Spleen (tissue), 11 donors: ENCODE results near the gene COL23A1. TPM values are rescaled to one million over a fixed set of nuclear protein-coding genes. Genes with fewer than 3 reads are reported as not detected.

Source experiments
- DNase-seq: peaks from one replicate; pipeline ENCODE4 v3.0.0-alpha.2; 2020
- H3K27ac ChIP-seq, 8 donors: fragments of 200-600 bp; sonication (generic) in 7 of 8; 1 replicate in 4 of 8; 2 replicates in 4 of 8; pipeline versions ENCODE4 v1.5.0 to v1.8.0; 2016 to 2021; ENCODE audit warnings: inconsistent platforms in 4 of 8, mild to moderate bottlenecking in 4 of 8, moderate library complexity in 1 of 8
- H3K27me3 ChIP-seq, 7 donors: fragments of 200-600 bp; sonication (generic) in 6 of 7; replicated peaks in 1 of 7; 1 replicate in 4 of 7; 2 replicates in 3 of 7; pipeline versions ENCODE4 v1.5.0 to v1.8.0; 2016 to 2021; ENCODE audit warnings: inconsistent platforms in 3 of 7, mild to moderate bottlenecking in 1 of 7
- H3K36me3 ChIP-seq, 6 donors: fragments of 200-600 bp; sonication (generic) in 5 of 6; 1 replicate in 4 of 6; 2 replicates in 2 of 6; pipeline versions ENCODE4 v1.5.0 to v1.8.0; 2016 to 2021; ENCODE audit warnings: inconsistent platforms in 2 of 6
- H3K4me1 ChIP-seq, 6 donors: fragments of 200-600 bp; sonication (generic) in 5 of 6; 1 replicate in 3 of 6; 2 replicates in 3 of 6; pipeline versions ENCODE4 v1.5.0 to v1.8.0; 2016 to 2021; ENCODE audit warnings: inconsistent platforms in 3 of 6
- H3K4me3 ChIP-seq, 8 donors: fragments of 200-600 bp; sonication (generic) in 7 of 8; 1 replicate in 4 of 8; 2 replicates in 4 of 8; pipeline versions ENCODE4 v1.5.0 to v1.8.0; 2016 to 2021; ENCODE audit warnings: inconsistent platforms in 4 of 8, mild to moderate bottlenecking in 4 of 8, moderate library complexity in 2 of 8
- H3K9me3 ChIP-seq, 8 donors: fragments of 200-600 bp; sonication (generic) in 7 of 8; 1 replicate in 4 of 8; 2 replicates in 4 of 8; pipeline versions ENCODE4 v1.5.0 to v1.8.0; 2016 to 2021; ENCODE audit warnings: inconsistent platforms in 4 of 8
- POLR2A ChIP-seq, 3 donors: fragments of 450-650 bp; IDR thresholded peaks; one replicate each; pipeline ENCODE4 v1.5.1; 2017; ENCODE audit warnings: antibody characterized with exemption in 3 of 3, mild to moderate bottlenecking in 1 of 3
- POLR2AphosphoS5 ChIP-seq, 3 donors: sonication (generic); formaldehyde crosslinking; IDR thresholded peaks; one replicate each; pipeline ENCODE4 v1.5.1; 2017; ENCODE audit warnings: antibody characterized with exemption in 3 of 3
- WGBS, 5 donors: extraction: QIAGEN DNeasy Blood & Tissue Kit in 3 of 5; methylation state at CpG; one replicate each; pipeline versions ENCODE4 v1.1.5 to v1.1.7; 2013 to 2018; 5-methylcytosine and 5-hydroxymethylcytosine counted together
- intact Hi-C: fragments of 100-400 bp; cut with DNase I; formaldehyde crosslinking; loops from one replicate; pipeline ENCODE4 v1.15.0; 2023; ENCODE audit warnings: low total_unique reads
- polyA plus RNA-seq, 3 donors: library from polyadenylated mRNA; stranded (reverse); fragments of 200-250 nt; gene quantifications; one replicate each; pipeline ENCODE4 v1.2.1, GENCODE V29; 2013
- total RNA-seq, 7 donors: library from RNA; depleted of rRNA in 3 of 7; stranded (reverse); fragments of >200 nt in 3 of 7; fragmentation: NEBNext Ultra II Directional in 4 of 7; extraction: Animal tissue kit (Norgen Biotek cat#: 25700) in 4 of 7; gene quantifications; one replicate each; pipeline versions ENCODE4 v1.1.0 to v1.2.1, GENCODE V29; 2016 to 2021
- TF ChIP-seq, protein P1 (sequence below), 11 experiments: fragments of 200-600 bp in 7 of 11; fragments of 450-650 bp in 4 of 11; sonication (generic) in 4 of 11; IDR thresholded peaks in 8 of 11; conservative IDR thresholded peaks in 3 of 11; 1 replicate in 7 of 11; 2 replicates in 4 of 11; pipeline versions ENCODE4 v1.4.0 to v1.8.0; 2016 to 2021; ENCODE audit warnings: antibody characterized with exemption in 11 of 11, inconsistent platforms in 4 of 11, mild to moderate bottlenecking in 1 of 11
- donor health status: healthy with polysubstance abuse.
- donor health status: DM: no; HTN: no; CAD: no; lungs with moderate emphysema.
- donor health status: DM: no; HTN: no; CAD: no.
- donor health status: Bipolar disorder and iron deficiency.
- donor health status: healthy.
- donor health status: DM: no; HTN: no; CAD: no.
- donor health status: DM: yes; HTN: yes; CAD: no.

COL23A1 gene
- total and polyA plus RNA-seq, 10 donors, result 0.63 to 3.8 (median 1.9) TPM

DNA sequence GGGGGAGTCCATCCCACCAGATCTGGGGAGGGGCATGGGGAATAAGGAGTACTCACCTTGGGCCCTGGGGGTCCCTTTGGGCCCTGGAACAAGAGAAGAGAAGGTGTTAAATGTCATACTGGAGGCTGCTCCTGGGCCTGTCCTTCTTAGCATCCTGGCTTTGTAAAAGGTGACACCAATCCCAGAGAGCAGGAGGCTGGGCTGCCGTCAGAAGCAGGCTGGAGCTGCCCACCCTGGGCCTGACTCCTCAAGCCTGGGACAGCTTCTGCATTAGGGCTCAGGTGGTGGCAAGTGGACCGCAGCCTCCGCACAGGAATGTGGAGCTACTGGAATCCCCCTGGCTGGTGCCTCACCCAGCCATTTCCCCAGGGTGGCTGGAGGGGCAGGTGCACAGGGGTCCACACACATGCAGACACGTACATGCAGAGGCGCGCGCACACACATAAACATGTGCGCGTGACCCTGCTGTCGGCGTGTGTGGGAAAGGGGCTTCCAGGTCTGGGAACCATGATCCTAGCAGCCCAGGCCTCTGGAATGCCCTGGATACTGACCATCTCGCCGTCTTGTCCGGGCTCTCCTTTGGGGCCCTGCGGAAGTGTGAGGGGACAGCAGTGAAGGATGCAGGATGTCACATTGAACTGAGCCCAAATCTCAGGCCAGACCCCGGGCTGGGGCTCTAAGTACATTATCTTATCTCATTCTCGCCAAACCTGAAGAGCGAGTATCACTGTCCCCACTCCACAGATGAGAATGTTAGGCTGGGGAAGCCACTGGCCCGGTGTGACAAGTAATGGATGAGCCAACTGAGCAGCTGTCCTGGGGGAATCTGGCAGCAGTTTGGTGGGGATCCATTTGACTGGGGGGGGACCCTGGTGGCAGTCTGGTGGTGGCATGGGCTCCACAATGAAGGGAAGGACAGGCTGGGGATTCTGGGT is 328.3 kb downstream of the COL23A1 start:
- no peak for DNase-seq
- Histone ChIP-seq H3K9me3 (no peaks in the 10 kb centered on the region), H3K4me1 (no peaks in the 10 kb centered on the region), H3K27me3 (no peaks in the 10 kb centered on the region), H3K36me3 (no peaks in the 10 kb centered on the region), H3K27ac (no peak overlapping the region), H3K4me3 (no peak overlapping the region)
- TF ChIP-seq POLR2AphosphoS5 (IDR thresholded peaks at IDR 0.05) (no peak), POLR2A (IDR thresholded peaks at IDR 0.05) (no peak)
- TF ChIP-seq, protein P1, sequence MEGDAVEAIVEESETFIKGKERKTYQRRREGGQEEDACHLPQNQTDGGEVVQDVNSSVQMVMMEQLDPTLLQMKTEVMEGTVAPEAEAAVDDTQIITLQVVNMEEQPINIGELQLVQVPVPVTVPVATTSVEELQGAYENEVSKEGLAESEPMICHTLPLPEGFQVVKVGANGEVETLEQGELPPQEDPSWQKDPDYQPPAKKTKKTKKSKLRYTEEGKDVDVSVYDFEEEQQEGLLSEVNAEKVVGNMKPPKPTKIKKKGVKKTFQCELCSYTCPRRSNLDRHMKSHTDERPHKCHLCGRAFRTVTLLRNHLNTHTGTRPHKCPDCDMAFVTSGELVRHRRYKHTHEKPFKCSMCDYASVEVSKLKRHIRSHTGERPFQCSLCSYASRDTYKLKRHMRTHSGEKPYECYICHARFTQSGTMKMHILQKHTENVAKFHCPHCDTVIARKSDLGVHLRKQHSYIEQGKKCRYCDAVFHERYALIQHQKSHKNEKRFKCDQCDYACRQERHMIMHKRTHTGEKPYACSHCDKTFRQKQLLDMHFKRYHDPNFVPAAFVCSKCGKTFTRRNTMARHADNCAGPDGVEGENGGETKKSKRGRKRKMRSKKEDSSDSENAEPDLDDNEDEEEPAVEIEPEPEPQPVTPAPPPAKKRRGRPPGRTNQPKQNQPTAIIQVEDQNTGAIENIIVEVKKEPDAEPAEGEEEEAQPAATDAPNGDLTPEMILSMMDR (IDR thresholded peaks at IDR 0.05 in 8 of 11, conservative IDR thresholded peaks at IDR 0.05 in 3 of 11), result no peak
- intact Hi-C loops, result no loop called here
- 92 to 95% (median 95%) methylated on average over 9 to 19 of the region's 19 CpGs for WGBS, 5 donors

GRCh38 chr5:178259623-178260536 is 330.3 kb downstream of the COL23A1 start:
- Histone ChIP-seq H3K9me3 (no peaks in the 10 kb centered on the region), H3K4me1 (no peaks in the 10 kb centered on the region), H3K4me3 (no peak overlapping the region), H3K27ac (no peak overlapping the region), H3K36me3 (no peaks in the 10 kb centered on the region), H3K27me3 (no peaks in the 10 kb centered on the region)
- intact Hi-C loops, result no loop called here
- TF ChIP-seq POLR2AphosphoS5 (IDR thresholded peaks at IDR 0.05) (no peak), POLR2A (IDR thresholded peaks at IDR 0.05) (no peak)
- TF ChIP-seq, protein P1 (IDR thresholded peaks at IDR 0.05 in 8 of 11, conservative IDR thresholded peaks at IDR 0.05 in 3 of 11), result no peak
- 77 to 85% (median 83%) methylated on average over 19 to 21 of the region's 21 CpGs for WGBS, 5 donors
- no peak for DNase-seq

DNA sequence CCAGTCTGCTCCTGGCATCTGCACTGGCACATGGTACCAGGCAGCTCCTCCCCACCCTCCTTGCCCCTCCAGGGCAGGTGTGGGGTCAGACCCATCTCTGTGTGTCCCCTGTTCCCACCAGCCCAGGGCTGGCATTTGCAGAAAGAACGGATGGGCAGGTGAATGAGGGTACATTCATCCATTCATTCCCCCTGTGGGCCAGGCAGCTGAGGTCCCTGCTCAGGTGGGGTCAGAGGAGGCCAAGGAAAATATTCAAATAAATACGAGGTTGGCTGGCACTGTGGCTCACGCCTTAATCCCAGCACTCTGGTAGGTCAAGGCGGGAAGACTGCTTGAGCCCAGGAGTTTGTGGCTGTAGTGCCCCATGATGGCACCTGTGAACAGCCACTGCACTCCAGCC is 332.5 kb downstream of the COL23A1 start:
- peaks cover 0 to 4% (median under 1%) of the 10 kb centered on the region in 6 donors for H3K4me1 ChIP-seq
- H3K4me3 ChIP-seq, result no peak overlapping the region
- H3K27ac ChIP-seq, result no peak overlapping the region
- DNase-seq, result no peak
- intact Hi-C loops, result no loop called here
- 82 to 90% (median 87%) methylated on average over 4 of the region's 4 CpGs for WGBS, 5 donors
- H3K27me3 ChIP-seq, result no peaks in the 10 kb centered on the region
- H3K36me3 ChIP-seq, result no peaks in the 10 kb centered on the region
- no peaks in the 10 kb centered on the region for H3K9me3 ChIP-seq
- TF ChIP-seq POLR2A (IDR thresholded peaks at IDR 0.05) (no peak), POLR2AphosphoS5 (IDR thresholded peaks at IDR 0.05) (no peak)
- TF ChIP-seq, protein P1 (IDR thresholded peaks at IDR 0.05 in 8 of 11, conservative IDR thresholded peaks at IDR 0.05 in 3 of 11), result no peak
